Thoracic aorta (tissue), 2 donors: ENCODE measurements around the gene TENT4A. TPM values are rescaled to one million over a fixed set of nuclear protein-coding genes. Genes with fewer than 3 reads are reported as not detected.

ENCODE experiments used
- ATAC-seq: fragments of 150-250 bp; one replicate; pipeline ENCODE4 v1.8.0; 2017; ENCODE audit warnings: low read depth; ENCODE audit not compliant: insufficient number of reproducible peaks, low FRiP score
- DNase-seq: peaks from one replicate; pipeline ENCODE4 v3.0.0-alpha.2; 2020; ENCODE audit warnings: low spot score
- H3K27ac ChIP-seq, 2 donors: fragments of 200-600 bp; sonication (generic); 1 replicate in 1 of 2; 2 replicates in 1 of 2; pipeline ENCODE4 v1.5.1; 2016; ENCODE audit warnings: mild to moderate bottlenecking in 2 of 2, moderate library complexity in 2 of 2
- H3K27me3 ChIP-seq: fragments of 200-600 bp; sonication (generic); replicated peaks from 2 replicates; pipeline ENCODE4 v1.6.0; 2016; ENCODE audit warnings: mild to moderate bottlenecking; ENCODE audit not compliant: insufficient read depth
- H3K36me3 ChIP-seq: fragments of 200-600 bp; sonication (generic); one replicate; pipeline ENCODE4 v1.5.1; 2016
- H3K4me1 ChIP-seq, 2 donors: fragments of 200-600 bp; sonication (generic); 1 replicate in 1 of 2; 2 replicates in 1 of 2; pipeline versions ENCODE4 v1.5.1 to v1.6.0; 2016; ENCODE audit warnings: low read depth in 2 of 2, mild to moderate bottlenecking in 1 of 2; ENCODE audit not compliant: control insufficient read depth in 1 of 2
- H3K4me3 ChIP-seq: fragments of 200-600 bp; sonication (generic); 2 replicates; pipeline ENCODE4 v1.5.1; 2016; ENCODE audit warnings: mild to moderate bottlenecking
- H3K9me3 ChIP-seq: fragments of 200-600 bp; sonication (generic); 2 replicates; pipeline ENCODE4 v1.5.1; 2016
- total RNA-seq, 2 donors: library from RNA; depleted of rRNA; stranded (reverse); fragments of >200 nt; gene quantifications; one replicate each; pipeline versions ENCODE4 v1.1.0 to v1.2.3, GENCODE V29; 2016
- TF ChIP-seq, protein P1 (sequence below): fragments of 200-600 bp; sonication (generic); IDR thresholded peaks from one replicate; pipeline ENCODE4 v1.5.1; 2019; ENCODE audit warnings: antibody characterized with exemption

Gene TENT4A
- total RNA-seq, 2 donors from 2014 or later: 34.5 to 47.6 TPM

DNA sequence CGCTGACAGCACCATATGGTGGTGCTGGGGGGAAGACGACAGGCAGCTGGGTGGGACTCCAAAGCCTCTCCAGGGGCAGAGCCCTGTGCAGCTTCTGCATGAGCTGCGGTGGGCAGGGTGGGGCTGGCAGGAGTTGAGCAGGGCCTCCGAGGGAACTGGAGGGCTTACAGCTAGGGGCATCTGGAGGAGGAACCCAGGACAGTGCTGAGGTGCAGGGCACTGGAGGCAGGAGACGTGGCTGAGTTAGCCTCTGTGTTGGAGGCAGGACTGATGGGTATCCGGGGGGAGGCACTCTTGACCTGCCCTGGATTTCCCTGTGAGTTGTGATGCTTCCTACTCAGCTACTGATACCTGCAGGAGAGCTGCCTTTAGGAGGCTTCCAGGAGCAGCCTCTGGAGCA lies 45.0 kb downstream of the TENT4A start:
- Histone ChIP-seq H3K9me3 (no peaks in the 10 kb centered on the region), H3K4me3 (no peak overlapping the region), H3K4me1 (peaks cover 1 to 24% of the 10 kb centered on the region in 2 donors), H3K27ac (no peak overlapping the region), H3K27me3 (no peaks in the 10 kb centered on the region), H3K36me3 (peaks cover 17% of the 10 kb centered on the region)
- ATAC-seq: no peak
- no peak for DNase-seq
- TF ChIP-seq, protein P1, sequence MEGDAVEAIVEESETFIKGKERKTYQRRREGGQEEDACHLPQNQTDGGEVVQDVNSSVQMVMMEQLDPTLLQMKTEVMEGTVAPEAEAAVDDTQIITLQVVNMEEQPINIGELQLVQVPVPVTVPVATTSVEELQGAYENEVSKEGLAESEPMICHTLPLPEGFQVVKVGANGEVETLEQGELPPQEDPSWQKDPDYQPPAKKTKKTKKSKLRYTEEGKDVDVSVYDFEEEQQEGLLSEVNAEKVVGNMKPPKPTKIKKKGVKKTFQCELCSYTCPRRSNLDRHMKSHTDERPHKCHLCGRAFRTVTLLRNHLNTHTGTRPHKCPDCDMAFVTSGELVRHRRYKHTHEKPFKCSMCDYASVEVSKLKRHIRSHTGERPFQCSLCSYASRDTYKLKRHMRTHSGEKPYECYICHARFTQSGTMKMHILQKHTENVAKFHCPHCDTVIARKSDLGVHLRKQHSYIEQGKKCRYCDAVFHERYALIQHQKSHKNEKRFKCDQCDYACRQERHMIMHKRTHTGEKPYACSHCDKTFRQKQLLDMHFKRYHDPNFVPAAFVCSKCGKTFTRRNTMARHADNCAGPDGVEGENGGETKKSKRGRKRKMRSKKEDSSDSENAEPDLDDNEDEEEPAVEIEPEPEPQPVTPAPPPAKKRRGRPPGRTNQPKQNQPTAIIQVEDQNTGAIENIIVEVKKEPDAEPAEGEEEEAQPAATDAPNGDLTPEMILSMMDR: no peak

DNA sequence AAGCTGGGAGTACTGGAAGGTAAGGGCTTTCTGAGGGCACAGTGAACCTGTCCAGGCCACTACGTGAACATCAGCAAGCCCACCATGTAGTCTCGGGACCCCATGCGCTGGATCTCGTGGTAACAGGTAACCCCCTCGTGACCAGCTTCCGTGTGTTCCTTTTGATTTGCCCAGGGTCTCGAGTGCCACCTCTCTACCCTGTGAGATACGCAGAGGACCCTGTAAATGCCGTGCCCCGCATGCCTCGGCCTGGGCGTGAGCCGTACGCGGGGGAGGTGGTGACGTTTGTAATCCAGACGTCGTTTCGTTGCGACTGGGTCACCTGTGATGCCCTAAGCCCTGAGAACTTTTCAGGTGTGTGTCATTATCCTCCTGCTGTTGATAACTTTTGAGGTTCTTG lies 45.5 kb downstream of the TENT4A start:
- peaks cover 17% of the 10 kb centered on the region for H3K36me3 ChIP-seq
- H3K4me3 ChIP-seq: no peak overlapping the region
- DNase-seq: no peak
- H3K9me3 ChIP-seq: no peaks in the 10 kb centered on the region
- TF ChIP-seq, protein P1: no peak
- H3K4me1 ChIP-seq: peaks cover 0 to 20% of the 10 kb centered on the region in 2 donors
- H3K27ac ChIP-seq: no peak overlapping the region
- no peaks in the 10 kb centered on the region for H3K27me3 ChIP-seq
- ATAC-seq: no peak

DNA sequence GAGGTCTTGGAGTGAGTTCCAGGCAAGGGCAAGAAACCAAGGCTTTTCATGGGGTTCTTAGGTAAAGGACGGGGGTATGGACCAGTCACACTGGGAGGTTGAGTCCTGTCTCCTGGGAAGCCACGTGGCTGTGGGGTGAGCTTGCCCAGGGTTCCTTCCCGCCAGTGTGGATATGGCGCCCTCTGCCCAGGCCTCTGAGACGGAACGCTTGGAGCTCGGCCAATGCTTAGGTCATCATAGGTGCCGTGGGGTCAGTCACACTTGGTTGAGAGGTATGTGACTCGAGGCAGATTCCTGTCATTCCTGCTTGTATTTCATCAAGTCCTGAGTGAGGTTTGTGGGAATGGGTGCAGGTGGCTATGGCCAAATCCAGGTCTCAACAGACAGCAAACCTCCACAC lies 46.2 kb downstream of the TENT4A start:
- no peaks in the 10 kb centered on the region for H3K9me3 ChIP-seq
- TF ChIP-seq, protein P1: no peak
- peaks cover 0 to 13% of the 10 kb centered on the region in 2 donors for H3K4me1 ChIP-seq
- H3K27me3 ChIP-seq: no peaks in the 10 kb centered on the region
- H3K4me3 ChIP-seq: no peak overlapping the region
- peaks cover 17% of the 10 kb centered on the region for H3K36me3 ChIP-seq
- H3K27ac ChIP-seq: no peak overlapping the region
- ATAC-seq (no peak), DNase-seq (no peak)

DNA sequence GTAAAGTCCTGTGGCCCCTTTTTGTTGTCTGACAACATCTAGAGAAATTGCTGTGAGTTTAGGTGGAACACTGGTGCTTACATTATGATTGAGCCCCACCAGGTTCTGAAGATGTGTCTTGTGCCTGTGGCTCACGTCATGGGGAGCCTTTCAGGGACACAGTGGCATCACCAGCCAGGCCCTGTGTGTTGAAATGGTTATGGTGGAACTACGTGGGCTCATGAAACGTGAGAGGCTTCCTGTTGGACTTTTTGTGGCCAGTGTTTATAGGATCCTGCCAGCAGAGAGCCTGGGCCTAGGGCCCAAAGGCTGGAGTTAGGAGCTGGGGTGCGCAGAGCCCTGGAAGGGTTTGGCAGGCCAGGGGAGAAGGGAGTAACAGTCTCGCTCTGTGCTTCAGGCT lies 46.8 kb downstream of the TENT4A start:
- no peaks in the 10 kb centered on the region for H3K27me3 ChIP-seq
- H3K4me1 ChIP-seq: peaks cover 0 to 11% of the 10 kb centered on the region in 2 donors
- no peak overlapping the region for H3K4me3 ChIP-seq
- ATAC-seq: no peak
- peaks cover 17% of the 10 kb centered on the region for H3K36me3 ChIP-seq
- TF ChIP-seq, protein P1: no peak
- no peak for DNase-seq
- H3K27ac ChIP-seq: no peak overlapping the region
- H3K9me3 ChIP-seq: no peaks in the 10 kb centered on the region

DNA sequence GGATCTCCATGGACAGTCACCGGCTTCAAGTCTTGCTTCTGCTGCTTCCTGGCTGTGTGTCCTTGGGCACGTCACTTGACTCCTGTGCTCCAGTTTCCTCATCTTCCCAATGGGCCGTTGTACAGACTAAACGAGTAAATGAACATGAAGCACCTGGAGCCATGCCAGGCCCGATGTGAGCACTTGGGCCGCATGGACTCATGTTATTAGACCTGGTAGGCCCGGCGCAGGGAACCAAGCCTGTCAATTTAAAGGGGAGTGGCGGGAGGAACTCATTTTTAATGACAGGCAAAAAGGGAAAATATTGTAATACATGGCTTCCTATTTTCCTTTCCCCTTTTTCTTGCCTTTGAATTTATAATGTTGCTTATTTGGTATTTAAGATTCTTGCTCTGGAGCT lies 47.5 kb downstream of the TENT4A start:
- ATAC-seq (no peak), DNase-seq (no peak)
- H3K4me3 ChIP-seq: no peak overlapping the region
- TF ChIP-seq, protein P1: no peak
- no peak overlapping the region for H3K27ac ChIP-seq
- peaks cover 3 to 9% of the 10 kb centered on the region in 2 donors for H3K4me1 ChIP-seq
- H3K36me3 ChIP-seq: peaks cover 17% of the 10 kb centered on the region
- no peaks in the 10 kb centered on the region for H3K27me3 ChIP-seq
- no peaks in the 10 kb centered on the region for H3K9me3 ChIP-seq
